GM21515 (cell line): Measurements from ENCODE around the gene EPS8.

Experiments used
- ATAC-seq: cut with Tn5 transposase; IDR thresholded peaks from one replicate; pipeline ENCODE4 v1.9.1; 2021; ENCODE audit not compliant: unreplicated experiment

The EPS8 gene

DNA sequence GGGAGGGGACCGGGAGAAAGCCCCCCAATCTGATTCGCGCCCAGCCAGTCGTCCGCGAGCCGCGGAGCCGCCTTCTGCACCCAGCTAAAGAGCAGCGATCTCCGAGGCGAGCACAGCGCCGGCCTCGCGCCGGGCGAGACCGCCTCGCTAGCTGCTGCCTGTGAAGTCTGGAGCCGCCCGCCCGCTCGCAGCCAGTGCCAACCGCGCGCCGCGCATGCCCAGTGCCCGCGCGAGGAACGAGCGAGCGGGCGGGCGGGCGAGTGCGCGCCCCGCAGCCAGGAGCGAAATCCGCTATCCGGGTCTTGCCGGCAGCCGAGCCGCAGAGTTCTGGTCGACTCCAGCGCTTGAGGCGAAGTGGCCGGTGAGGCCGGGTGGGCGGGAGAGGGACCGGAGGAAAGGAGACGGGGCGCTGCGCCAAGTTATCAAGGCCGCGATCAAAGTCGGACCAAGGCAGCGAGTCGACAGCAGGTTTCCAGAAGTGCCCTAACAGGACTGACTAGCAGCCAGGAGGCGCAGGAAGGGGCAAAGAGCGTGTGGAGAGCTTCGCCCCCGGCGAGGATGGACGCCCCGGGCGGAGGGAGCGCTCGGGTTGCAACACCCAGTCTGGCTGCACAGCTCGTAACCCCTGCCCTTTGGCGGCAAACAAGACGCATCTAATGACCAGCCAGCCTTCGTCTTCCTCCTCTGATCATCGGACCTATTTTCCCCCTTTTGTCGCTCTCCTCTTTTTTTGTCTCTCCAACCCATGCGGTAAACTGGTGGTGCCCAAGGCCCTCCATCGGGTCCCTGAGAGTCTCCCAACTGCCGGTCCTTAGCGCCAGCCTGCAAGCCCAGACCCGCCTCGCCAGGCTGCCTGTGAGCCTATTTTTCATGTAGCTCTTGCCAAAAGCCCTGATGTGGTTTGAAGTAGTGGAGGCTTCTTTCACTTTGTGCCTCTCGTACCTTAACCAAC lies at the start of gene EPS8:
Gene EPS8 (minus strand): TSS at position 169 of the 952 bp plus-strand sequence. CDS start 106,437 bp downstream, outside the sequence.
- ATAC-seq, result peak; percentile 89

DNA sequence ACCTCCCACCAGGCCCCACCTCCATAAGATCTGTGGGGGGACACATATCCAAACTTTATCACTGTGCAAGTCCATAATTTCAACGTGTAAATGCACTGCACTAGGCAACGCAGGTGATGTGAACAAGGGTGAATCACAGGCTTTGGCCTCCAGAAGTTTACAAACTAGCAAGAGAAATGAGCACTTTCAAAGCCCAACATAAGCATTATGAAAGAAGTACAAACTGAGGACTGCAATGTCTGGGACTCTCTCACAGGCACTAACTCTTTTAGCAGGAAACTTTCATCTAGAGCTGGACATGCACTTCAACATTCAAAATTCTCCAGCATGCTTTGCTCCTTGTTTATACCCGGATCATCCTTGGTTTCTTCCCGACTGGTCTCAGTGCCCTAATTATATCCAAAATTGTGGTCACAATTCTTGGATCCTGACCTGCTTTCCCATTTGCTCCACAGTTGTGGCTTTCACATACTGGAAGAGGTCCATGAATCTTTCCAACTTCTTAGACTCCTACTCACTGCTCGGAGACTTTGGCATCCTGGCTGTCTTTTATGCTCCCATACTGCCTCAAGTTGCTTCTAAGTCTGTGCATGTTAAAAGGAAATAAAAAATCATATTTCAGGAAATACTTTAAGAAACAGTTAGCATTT lies 48.1 kb upstream of the EPS8 start:
- no peak for ATAC-seq

- ATAC-seq, result no peak
These were observed 45.4 kb upstream of the EPS8 start for GRCh38 chr12:15834575-15834974.

GRCh38 chr12:15831315-15831978 lies 42.3 kb upstream of the EPS8 start:
- ATAC-seq, result no peak

- ATAC-seq, result no peak
These were observed 41.4 kb upstream of the EPS8 start for GRCh38 chr12:15830538-15830937.

GRCh38 chr12:15829949-15830348 lies 40.8 kb upstream of the EPS8 start:
- no peak for ATAC-seq

DNA sequence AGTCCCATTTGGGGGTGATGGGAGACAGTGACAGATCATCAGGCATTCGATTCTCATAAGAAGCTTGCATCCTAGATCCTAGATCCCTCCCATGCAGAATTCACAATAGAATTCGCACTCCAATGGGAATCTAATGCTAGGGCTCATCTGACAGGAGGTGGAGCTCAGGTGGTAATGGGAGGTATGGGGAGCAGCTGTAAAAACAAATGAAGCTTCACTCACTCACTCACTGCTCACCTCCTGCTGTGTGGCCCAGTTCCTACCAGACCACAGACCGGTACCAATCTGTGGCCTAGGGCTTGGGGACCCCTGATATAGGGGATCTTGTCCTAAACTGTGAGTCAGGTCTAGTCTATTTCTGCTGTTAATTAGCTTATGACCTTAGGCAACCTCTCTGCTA lies 40.1 kb upstream of the EPS8 start:
- no peak for ATAC-seq

DNA sequence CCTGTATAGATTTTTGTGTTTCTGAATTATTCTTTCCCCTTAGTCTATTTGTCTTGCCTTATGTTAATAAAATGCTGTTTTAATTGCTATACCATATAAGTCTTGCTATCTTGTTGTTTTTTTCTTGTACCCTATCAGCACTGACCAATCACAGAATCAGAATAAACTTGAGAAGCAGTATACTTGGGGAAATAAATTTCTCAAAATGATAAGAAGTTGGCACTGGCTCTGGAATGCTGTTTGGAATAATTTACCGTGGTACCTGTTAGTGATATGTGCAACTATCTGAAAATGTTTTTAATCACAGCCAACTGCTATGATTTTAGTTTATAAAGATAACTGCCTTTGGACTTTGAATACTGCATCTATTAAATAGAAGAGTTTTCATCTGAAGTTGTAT lies 37.9 kb upstream of the EPS8 start:
- ATAC-seq, result no peak

GRCh38 chr12:15824516-15824915 lies 35.3 kb upstream of the EPS8 start:
- ATAC-seq, result no peak

GRCh38 chr12:15823360-15824128 lies 34.4 kb upstream of the EPS8 start:
- ATAC-seq, result no peak

- ATAC-seq, result no peak
These were observed 30.7 kb upstream of the EPS8 start for GRCh38 chr12:15819644-15820437.

GRCh38 chr12:15818418-15818817 lies 29.2 kb upstream of the EPS8 start:
- no peak for ATAC-seq

GRCh38 chr12:15815730-15816129 lies 26.5 kb upstream of the EPS8 start:
- ATAC-seq, result no peak

DNA sequence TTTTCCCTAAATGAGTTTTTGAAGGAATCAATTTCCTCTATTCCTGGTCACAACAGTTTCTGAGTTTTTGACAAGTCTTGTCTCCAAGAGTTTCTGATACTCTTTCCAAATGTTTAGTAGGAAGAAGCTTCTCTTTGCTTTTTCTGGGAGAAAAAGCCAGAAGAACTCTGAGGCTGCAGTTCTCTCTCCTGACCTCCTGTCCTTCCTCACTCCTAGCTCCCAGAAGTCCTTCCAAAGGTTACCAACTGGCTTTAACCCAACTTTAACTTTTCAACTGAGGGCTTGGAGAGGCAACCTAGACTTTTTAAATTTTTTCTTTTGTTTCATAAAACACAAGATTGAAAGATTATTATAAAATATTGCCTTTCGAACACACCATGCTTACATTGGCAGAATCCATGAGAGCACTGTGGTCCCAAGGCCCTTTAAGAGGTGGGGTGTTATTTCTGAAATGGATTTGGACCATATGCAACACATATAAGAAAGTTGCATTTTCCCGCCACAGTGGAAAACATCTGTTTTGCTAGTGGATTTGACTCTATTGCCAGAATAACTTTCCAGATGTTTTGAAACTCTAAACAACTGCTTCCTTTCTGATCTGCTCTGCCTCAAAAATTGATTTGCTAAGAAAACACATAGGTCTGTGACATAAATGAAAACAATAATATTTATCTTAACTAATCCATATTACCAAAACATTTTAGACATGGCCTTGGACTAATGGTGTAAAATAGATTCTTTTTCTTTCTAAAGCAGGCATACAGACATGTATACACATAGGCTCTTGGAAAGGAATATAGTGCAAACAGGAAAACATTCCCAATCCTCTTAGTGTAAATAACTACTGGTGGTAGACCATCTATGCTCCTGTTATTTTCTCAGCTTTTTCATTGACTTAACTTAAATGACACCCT lies 22.3 kb upstream of the EPS8 start:
- no peak for ATAC-seq

DNA sequence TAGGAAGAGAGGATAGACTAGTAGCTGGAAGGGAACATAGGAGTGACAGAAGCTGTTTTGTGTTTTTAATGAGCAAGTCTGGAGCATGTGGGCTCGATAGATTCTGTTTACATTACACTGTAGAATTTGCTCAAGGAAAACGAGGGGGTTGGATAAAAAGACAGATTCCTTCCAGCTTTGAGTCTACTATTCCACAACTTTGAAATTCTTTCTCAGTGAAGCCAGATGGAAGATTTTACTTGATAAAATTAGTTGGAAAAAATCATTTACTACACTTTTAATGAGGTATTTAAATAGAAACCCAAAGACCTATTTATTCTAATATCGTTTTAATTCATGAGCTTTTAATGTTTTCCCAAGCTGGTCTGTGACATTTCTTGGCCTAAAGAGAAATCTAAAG lies 19.5 kb upstream of the EPS8 start:
- no peak for ATAC-seq

- no peak for ATAC-seq
These were observed 19.1 kb upstream of the EPS8 start for GRCh38 chr12:15808250-15808649.

DNA sequence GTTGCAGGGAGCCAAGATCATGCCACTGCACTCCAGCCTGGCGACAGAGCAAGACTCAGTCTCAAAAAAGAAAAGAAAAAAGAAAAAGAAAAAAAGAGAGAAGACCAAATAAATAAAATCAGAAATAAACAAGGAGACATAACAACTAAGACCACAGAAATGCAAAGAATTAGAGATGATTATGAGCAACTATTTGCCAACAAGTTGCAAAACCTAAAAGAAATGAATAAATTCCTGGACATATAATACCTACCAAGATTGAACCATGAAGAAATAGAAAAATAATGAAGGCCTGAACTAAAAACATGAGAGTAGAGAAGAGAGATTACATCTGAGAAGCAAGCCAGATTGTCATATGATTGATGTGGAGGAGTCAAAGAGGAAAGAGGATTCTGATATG lies 17.6 kb upstream of the EPS8 start:
- ATAC-seq, result no peak

- ATAC-seq, result no peak
These were observed 12.9 kb upstream of the EPS8 start for GRCh38 chr12:15801770-15802744.
